Subcutaneous adipose tissue (tissue), 4 donors: ENCODE measurements around the gene MRPL37. TPM values are rescaled to one million over a fixed set of nuclear protein-coding genes. Genes with fewer than 3 reads are reported as not detected.

Source experiments
- CTCF ChIP-seq: fragments of 450-650 bp; IDR thresholded peaks from one replicate; pipeline ENCODE4 v1.5.1; 2016; ENCODE audit warnings: low read depth, mild to moderate bottlenecking, control low read depth, antibody characterized with exemption, moderate library complexity
- total RNA-seq, 4 donors: library from RNA; depleted of rRNA; stranded (reverse); fragments of >200 nt; gene quantifications; one replicate each; pipeline ENCODE4 v1.1.0, GENCODE V29; 2016

MRPL37 gene
- total RNA-seq, 4 donors from 2014 or later = 55.8 to 86.5 (median 56.9) TPM

DNA sequence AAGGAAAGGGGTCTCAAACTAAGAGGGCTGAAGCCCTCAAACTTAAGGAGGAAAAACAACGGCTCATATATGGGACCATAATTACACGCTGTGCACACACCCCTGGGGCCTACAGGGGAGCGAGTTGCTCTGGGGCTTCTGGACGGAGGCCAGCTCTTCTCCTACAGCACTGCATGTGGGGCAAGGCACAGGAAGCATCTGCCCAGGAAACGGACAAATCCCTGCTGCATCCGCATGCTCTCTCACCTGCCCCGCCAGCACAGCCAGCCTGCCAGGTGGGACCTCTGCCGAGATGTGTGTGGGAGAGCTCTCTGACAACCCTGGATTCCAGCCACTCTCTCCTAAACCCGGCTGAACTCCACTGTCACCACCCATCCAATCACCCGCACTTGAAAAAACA, 54.1 kb downstream of the MRPL37 start:
- TF ChIP-seq CTCF = no peak

DNA sequence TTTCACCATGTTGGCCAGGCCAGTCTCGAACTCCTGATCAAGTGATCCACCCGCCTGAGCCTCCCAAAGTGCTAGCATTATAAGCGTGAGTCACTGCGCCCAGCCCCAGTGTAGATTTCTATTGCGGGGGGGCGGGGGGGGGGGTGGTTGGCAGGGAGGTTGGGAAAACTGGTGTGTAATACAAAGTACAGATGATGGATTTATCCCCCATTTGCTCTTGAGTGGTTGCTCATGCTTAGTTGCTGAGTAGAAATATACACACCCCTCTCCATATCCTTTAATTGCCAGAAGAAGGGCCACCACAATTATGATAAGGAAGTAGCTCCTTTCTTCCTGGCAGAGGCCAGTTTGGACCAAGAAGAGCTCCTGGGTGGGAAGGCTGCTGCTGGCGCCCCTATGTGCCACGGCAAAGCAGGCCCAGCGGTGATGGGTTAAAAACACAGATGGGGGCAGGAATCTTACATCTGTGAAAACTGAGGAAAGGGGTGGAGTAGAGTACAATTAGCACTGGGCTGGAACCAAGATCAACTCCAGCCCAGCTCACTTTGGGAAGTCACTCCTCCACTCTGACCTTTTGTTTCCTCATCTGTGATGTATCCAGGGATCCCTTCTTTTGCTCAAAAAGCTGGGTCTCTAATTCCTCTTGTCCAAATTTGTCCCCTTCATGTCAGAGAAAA, 55.2 kb downstream of the MRPL37 start:
- TF ChIP-seq CTCF = no peak

GRCh38 chr1:54256522-54257345, 56.8 kb downstream of the MRPL37 start:
- TF ChIP-seq CTCF = no peak

- TF ChIP-seq CTCF = no peak
Measured at GRCh38 chr1:54257346-54257620, 57.3 kb downstream of the MRPL37 start.

GRCh38 chr1:54257876-54258275, 57.9 kb downstream of the MRPL37 start:
- TF ChIP-seq CTCF = no peak

DNA sequence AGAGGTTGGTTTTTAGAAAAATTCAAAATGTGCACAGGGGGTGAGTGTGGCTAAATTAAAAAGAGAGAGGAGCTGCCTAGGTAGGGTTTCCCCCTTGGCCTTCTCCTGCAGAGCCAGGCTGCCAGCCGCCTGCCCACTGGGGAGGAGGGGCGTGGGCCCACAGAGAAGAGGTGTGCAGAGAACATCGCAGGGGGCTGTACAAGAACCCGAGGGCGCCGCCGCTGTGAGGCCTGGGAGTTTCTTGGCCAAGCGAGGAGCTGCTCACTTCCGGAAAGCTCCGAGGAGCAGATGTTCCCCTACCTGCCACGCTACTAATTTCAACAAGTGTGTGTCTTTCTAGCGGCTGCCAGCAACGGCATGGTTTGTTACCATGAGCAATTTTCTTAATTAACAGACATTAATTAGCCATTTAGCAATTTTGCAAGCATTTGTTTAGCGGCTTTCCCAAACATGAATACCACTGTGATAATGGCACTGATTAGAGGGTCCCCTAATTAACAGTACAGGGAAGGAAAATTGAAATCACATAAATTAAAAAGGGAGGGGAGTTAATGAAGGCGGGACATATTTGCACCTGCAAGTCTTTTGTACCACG, 59.7 kb downstream of the MRPL37 start:
- TF ChIP-seq CTCF = no peak

DNA sequence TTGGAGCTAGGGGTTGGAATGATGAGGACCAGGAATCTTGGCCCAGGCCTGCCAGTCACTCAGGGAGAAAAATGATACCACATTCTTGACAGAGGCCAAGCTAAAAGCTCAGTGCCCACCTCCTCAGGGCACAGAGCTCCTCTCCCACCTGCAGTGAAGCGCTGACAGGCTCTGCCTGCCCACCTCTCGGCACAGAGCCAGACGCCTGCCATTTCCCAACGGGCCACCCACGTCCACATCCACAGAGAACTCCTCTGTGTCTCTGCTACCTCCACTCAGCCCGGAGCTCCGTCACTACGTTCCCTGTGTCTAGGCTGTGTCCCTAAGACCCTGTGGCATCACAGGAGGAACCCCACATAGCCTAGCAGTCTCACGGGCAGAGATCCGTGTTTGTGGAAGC, 60.8 kb downstream of the MRPL37 start:
- TF ChIP-seq CTCF = no peak
